Colon (tissue), 2 donors: ENCODE results near the gene TMEM259.

Experiments
- FAIRE-seq: peaks from 2 replicates; lab custom pipeline; 2012; peaks lifted over from hg19 to GRCh38; lab: Jason Lieb, UNC
- donor health status: control.
- donor health status: control.

Gene TMEM259

DNA sequence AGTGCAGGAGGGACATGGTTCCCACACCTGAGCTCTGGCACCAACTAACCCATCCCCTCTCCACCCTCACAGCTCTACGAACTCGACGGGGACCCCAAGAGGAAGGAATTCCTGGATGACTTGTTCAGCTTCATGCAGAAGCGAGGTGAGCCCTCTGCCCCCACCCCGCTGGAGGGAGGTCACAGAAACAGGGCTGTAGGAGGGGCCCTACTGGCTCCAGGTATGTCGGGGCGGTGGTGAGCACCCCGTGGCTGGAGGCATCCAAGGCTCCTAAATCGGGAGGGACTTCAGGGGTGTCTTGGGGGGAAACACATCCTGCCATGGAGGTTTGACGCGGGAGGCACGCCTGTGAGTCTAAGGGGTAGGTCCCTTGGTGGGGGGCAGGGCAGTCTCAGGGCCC lies 60.9 kb downstream of the TMEM259 start:
- no peak for FAIRE-seq
